PC-3 (cell line): Measurements from ENCODE around the gene ZNF507.

Experiments
- CTCF ChIP-seq: fragments of 300-600 bp; sonication (generic); conservative IDR thresholded peaks from 2 replicates; pipeline ENCODE4 v1.5.1; 2017; ENCODE audit warnings: antibody characterized with exemption, low read depth, mild to moderate bottlenecking, low read length
- EZH2 ChIP-seq: fragments of 300-600 bp; sonication (generic); IDR thresholded peaks from one replicate; pipeline ENCODE4 v1.6.1; 2017; ENCODE audit warnings: antibody characterized with exemption, mild to moderate bottlenecking, low read length; ENCODE audit not compliant: unreplicated experiment
- EZH2phosphoT487 ChIP-seq: fragments of 300-600 bp; sonication (generic); IDR thresholded peaks from 2 replicates; pipeline ENCODE4 v1.6.1; 2018; ENCODE audit warnings: mild to moderate bottlenecking, antibody characterized with exemption, low read length, borderline replicate concordance

DNA sequence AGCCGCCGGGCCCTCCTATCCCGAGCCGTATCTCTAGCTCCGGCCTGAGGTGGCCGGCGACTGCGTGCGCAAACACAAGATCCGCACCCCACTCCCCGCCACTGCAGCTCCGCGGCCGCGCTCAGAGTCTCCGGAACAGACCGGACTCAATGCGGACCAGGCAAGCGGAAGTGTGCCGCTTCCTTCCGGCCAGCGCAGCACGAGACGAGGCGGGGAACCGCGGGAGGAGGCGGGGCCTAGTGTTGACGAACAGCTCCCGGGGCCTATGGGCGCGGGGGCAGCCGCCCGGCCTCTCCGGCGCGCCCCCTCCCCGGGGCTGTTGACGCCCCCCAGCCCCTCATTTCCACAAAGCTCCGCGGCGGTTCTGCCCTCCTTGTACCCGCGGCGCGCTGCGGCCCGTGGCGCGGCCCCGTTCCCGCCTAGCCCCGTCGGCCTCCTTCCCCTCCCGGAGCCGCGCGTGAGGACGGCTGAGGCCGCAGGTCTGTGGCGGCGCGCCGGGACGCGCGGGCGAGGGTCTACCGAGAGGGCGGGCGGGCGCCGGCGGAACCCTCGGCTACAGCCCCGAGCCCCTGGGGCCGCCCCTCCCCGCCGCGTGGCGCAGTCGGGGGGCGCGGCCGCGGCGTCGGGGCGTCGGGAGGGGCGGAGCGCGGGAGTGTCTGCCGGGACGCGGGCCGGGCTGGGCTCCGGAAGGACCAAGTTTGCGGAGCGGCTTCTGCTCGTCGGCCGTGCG, 60.2 kb downstream of the ZNF507 start, which contains the start of gene DPY19L3:
- TF ChIP-seq CTCF (no peak), EZH2phosphoT487 (no peak), EZH2 (no peak)
